Neural cell (in vitro differentiated cells): ENCODE data around the gene GHRH. TPM values are rescaled to one million over a fixed set of nuclear protein-coding genes. Genes with fewer than 3 reads are reported as not detected.

ENCODE experiments used
- H2AFZ ChIP-seq: fragments of 200-600, 300-800 bp; sonication (generic), shearing (Covaris generic); 2 replicates; pipeline ENCODE4 v1.6.0; 2014; ENCODE audit warnings: low read depth, mild to moderate bottlenecking, antibody characterized with exemption, low read length, moderate library complexity
- H3F3A ChIP-seq: fragments of 200-600 bp; shearing (Covaris generic); 2 replicates; pipeline ENCODE4 v1.6.1; 2016; ENCODE audit warnings: mild to moderate bottlenecking, moderate library complexity, mixed read lengths, antibody characterized with exemption, low read length; ENCODE audit not compliant: insufficient read depth, poor library complexity, severe bottlenecking
- H3K27ac ChIP-seq: fragments of 200-600, 300-800 bp; sonication (generic), shearing (Covaris generic); 2 replicates; pipeline ENCODE4 v1.5.1; 2014; ENCODE audit warnings: mild to moderate bottlenecking, low read length, moderate library complexity
- H3K27me3 ChIP-seq: fragments of 300-800, 200-600 bp; sonication (generic), shearing (Covaris generic); 2 replicates; pipeline ENCODE4 v1.6.0; 2014; ENCODE audit warnings: mild to moderate bottlenecking, low read depth, low read length, moderate library complexity; ENCODE audit not compliant: insufficient read depth
- H3K36me3 ChIP-seq: fragments of 300-800, 200-600 bp; sonication (generic), shearing (Covaris generic); 2 replicates; pipeline ENCODE4 v1.5.1; 2014; ENCODE audit warnings: mild to moderate bottlenecking, antibody characterized with exemption, low read length, moderate library complexity; ENCODE audit not compliant: insufficient read depth
- H3K4me2 ChIP-seq: fragments of 300-800, 200-600 bp; sonication (generic), shearing (Covaris generic); 2 replicates; pipeline ENCODE4 v1.6.0; 2014; ENCODE audit warnings: mild to moderate bottlenecking, low read length
- H3K4me3 ChIP-seq: fragments of 300-800, 200-600 bp; sonication (generic), shearing (Covaris generic); 2 replicates; pipeline ENCODE4 v1.5.1; 2014; ENCODE audit warnings: mild to moderate bottlenecking, low read length, moderate library complexity
- H3K79me2 ChIP-seq: fragments of 200-600 bp; shearing (Covaris generic); replicated peaks from 2 replicates; pipeline ENCODE4 v1.6.0; 2014; ENCODE audit warnings: mild to moderate bottlenecking, low read length, moderate library complexity; ENCODE audit not compliant: insufficient read depth
- H3K9ac ChIP-seq: fragments of 300-800, 200-600 bp; sonication (generic), shearing (Covaris generic); 2 replicates; pipeline ENCODE4 v1.6.1; 2016; ENCODE audit warnings: mild to moderate bottlenecking, low read length, mixed read lengths
- H3K9me2 ChIP-seq: fragments of 200-600 bp; shearing (Covaris generic); 2 replicates; pipeline ENCODE4 v1.6.1; 2016; ENCODE audit warnings: mild to moderate bottlenecking, low read length, mixed read lengths; ENCODE audit not compliant: insufficient read depth
- H3K9me3 ChIP-seq: fragments of 200-600, 300-800 bp; sonication (generic), shearing (Covaris generic); 2 replicates; pipeline ENCODE4 v1.6.1; 2016; ENCODE audit warnings: mild to moderate bottlenecking, mixed run types, low read length, moderate library complexity, mixed read lengths
- H4K20me1 ChIP-seq: fragments of 200-600 bp; shearing (Covaris generic); 2 replicates; pipeline ENCODE4 v1.6.1; 2016; ENCODE audit warnings: mild to moderate bottlenecking, mixed run types; ENCODE audit not compliant: insufficient read depth
- CTCF ChIP-seq: fragments of 450-650 bp; IDR thresholded peaks from 2 replicates; pipeline ENCODE4 v1.5.1; 2014; ENCODE audit warnings: antibody characterized with exemption, mild to moderate bottlenecking, moderate library complexity; ENCODE audit not compliant: poor library complexity, severe bottlenecking
- EP300 ChIP-seq: fragments of 450-650 bp; conservative IDR thresholded peaks from 2 replicates; pipeline ENCODE4 v1.6.1; 2014; ENCODE audit warnings: antibody characterized with exemption, mild to moderate bottlenecking, moderate library complexity; ENCODE audit not compliant: poor library complexity, severe bottlenecking
- EZH2 ChIP-seq: fragments of 200-600, 300-800 bp; shearing (Covaris generic), sonication (generic); IDR thresholded peaks from 2 replicates; pipeline ENCODE4 v1.6.1; 2014; ENCODE audit warnings: antibody characterized with exemption, low read length, borderline replicate concordance, mild to moderate bottlenecking; ENCODE audit not compliant: insufficient read depth, poor library complexity, severe bottlenecking
- MXI1 ChIP-seq: fragments of 450-650 bp; conservative IDR thresholded peaks from 2 replicates; pipeline ENCODE4 v1.6.1; 2014; ENCODE audit warnings: antibody characterized with exemption, mild to moderate bottlenecking; ENCODE audit not compliant: poor library complexity, severe bottlenecking
- POLR2AphosphoS5 ChIP-seq: IDR thresholded peaks from 2 replicates; pipeline ENCODE4 v1.6.1; 2012
- RAD21 ChIP-seq: fragments of 450-650 bp; conservative IDR thresholded peaks from 2 replicates; pipeline ENCODE4 v1.6.1; 2014; ENCODE audit warnings: antibody characterized with exemption, mild to moderate bottlenecking, moderate library complexity
- REST ChIP-seq: IDR thresholded peaks from 2 replicates; pipeline ENCODE4 v1.6.1; 2012; ENCODE audit warnings: borderline replicate concordance
- SMC3 ChIP-seq: fragments of 450-650 bp; conservative IDR thresholded peaks from 2 replicates; pipeline ENCODE4 v1.6.1; 2014; ENCODE audit warnings: antibody characterized with exemption, mild to moderate bottlenecking, moderate library complexity; ENCODE audit not compliant: poor library complexity
- TAF1 ChIP-seq: IDR thresholded peaks from 2 replicates; pipeline ENCODE4 v1.6.1; 2012; ENCODE audit warnings: low read depth
- polyA plus RNA-seq: library from polyadenylated mRNA; depleted of rRNA; stranded (reverse); fragments of >200 nt; gene quantifications from 2 replicates; pipeline ENCODE4 v1.2.3, GENCODE V29; 2014

Gene GHRH
- polyA plus RNA-seq, 1 donor from 2014 or later, result not detected

GRCh38 chr20:37263686-37264085 is 2.1 kb upstream of the GHRH start (continued):
- TF ChIP-seq CTCF, result no peak

DNA sequence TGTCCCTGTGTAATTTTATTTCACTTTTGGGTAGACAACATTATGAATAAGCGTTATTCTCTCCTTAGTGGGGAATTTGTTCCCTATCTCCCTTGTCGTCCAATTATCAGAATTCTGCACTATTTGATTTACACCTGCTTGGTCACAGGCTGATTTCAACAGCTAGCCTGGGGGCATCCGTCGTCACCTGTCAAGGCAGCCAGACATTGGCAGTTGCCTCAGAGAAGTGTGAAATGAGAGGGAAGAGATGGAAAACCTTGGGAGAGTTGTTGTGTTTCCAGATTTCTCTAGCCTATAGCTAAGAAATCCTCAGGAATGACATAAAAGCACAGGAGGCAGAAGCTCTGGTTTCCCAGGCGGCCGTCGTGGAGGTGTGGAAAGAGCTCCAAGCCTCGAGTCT is 891 bp upstream of the GHRH start:
- H3K4me3 ChIP-seq, result no peak overlapping the region
- no peak overlapping the region for H3K9ac ChIP-seq
- no peaks in the 10 kb centered on the region for H3K27me3 ChIP-seq
- H3F3A ChIP-seq, result peaks cover 3% of the 10 kb centered on the region
- H3K36me3 ChIP-seq, result no peaks in the 10 kb centered on the region
- no peaks in the 10 kb centered on the region for H3K79me2 ChIP-seq
- H3K27ac ChIP-seq, result no peak overlapping the region
- no peaks in the 10 kb centered on the region for H4K20me1 ChIP-seq
- no peak for TF ChIP-seq POLR2AphosphoS5
- TF ChIP-seq EP300, result no peak
- TF ChIP-seq SMC3, result no peak
- TF ChIP-seq REST, result peak; percentile 87
- no peaks in the 10 kb centered on the region for H3K9me3 ChIP-seq
- H3K9me2 ChIP-seq, result no peaks in the 10 kb centered on the region
- H3K4me2 ChIP-seq, result no peak overlapping the region
- H2AFZ ChIP-seq, result no peak overlapping the region

- H3K79me2 ChIP-seq, result no peaks in the 10 kb centered on the region
- no peak overlapping the region for H3K27ac ChIP-seq
- H3K27me3 ChIP-seq, result no peaks in the 10 kb centered on the region
- H4K20me1 ChIP-seq, result no peaks in the 10 kb centered on the region
- H3K9me3 ChIP-seq, result no peaks in the 10 kb centered on the region
- H3K36me3 ChIP-seq, result no peaks in the 10 kb centered on the region
- TF ChIP-seq TAF1 (no peak), RAD21 (no peak)
- no peak overlapping the region for H2AFZ ChIP-seq
- H3K9me2 ChIP-seq, result no peaks in the 10 kb centered on the region
- no peak overlapping the region for H3K4me3 ChIP-seq
- H3F3A ChIP-seq, result no peaks in the 10 kb centered on the region
- H3K9ac ChIP-seq, result no peak overlapping the region
- H3K4me2 ChIP-seq, result no peak overlapping the region
These were observed 691 bp downstream of the GHRH start for GRCh38 chr20:37260923-37261322.

- TF ChIP-seq POLR2AphosphoS5, result no peak
- TF ChIP-seq SMC3, result no peak
- TF ChIP-seq EZH2, result no peak
- no peak for TF ChIP-seq MXI1
- no peak for TF ChIP-seq RAD21
- TF ChIP-seq EP300, result no peak
- no peak for TF ChIP-seq TAF1
- no peak for TF ChIP-seq CTCF
- no peak for TF ChIP-seq REST
- no peak overlapping the region for H2AFZ ChIP-seq
- H4K20me1 ChIP-seq, result no peaks in the 10 kb centered on the region
- H3K27ac ChIP-seq, result no peak overlapping the region
- no peaks in the 10 kb centered on the region for H3K36me3 ChIP-seq
- H3K4me3 ChIP-seq, result no peak overlapping the region
- no peak overlapping the region for H3K9ac ChIP-seq
- H3K4me2 ChIP-seq, result no peak overlapping the region
- no peaks in the 10 kb centered on the region for H3K27me3 ChIP-seq
- H3K9me2 ChIP-seq, result no peaks in the 10 kb centered on the region
- no peaks in the 10 kb centered on the region for H3K9me3 ChIP-seq
- no peaks in the 10 kb centered on the region for H3F3A ChIP-seq
- no peaks in the 10 kb centered on the region for H3K79me2 ChIP-seq
These were observed 1.7 kb downstream of the GHRH start for GRCh38 chr20:37259865-37260264.
